Measurements from ENCODE around the gene SMARCA5.
"Not testable (repeated sequence)": the region's sequence is repeated elsewhere in the genome, so short reads cannot be mapped to it uniquely, and the experiment has no call there.

Gene SMARCA5

GRCh38 chr4:143513314-143514168 is at the start of gene SMARCA5:
TSS of gene SMARCA5 (plus strand) at chr4:143513702. CDS start at chr4:143513925, 223 bp downstream.
- peak; percentile 98 for DNase-seq

GRCh38 chr4:143473334-143474126 is 40.0 kb upstream of the SMARCA5 start:
- DNase-seq, result no peak

GRCh38 chr4:143477487-143477886 is 36.0 kb upstream of the SMARCA5 start:
- no peak for DNase-seq

- no peak for DNase-seq
Measured at GRCh38 chr4:143481361-143481760, 32.1 kb upstream of the SMARCA5 start.

GRCh38 chr4:143482840-143483239 is 30.7 kb upstream of the SMARCA5 start:
- peak in 1 of 2 donors; percentile 9 for DNase-seq

GRCh38 chr4:143486314-143486713 is 27.2 kb upstream of the SMARCA5 start:
- no peak for DNase-seq

- no peak for DNase-seq
Measured at GRCh38 chr4:143488687-143489086, 24.8 kb upstream of the SMARCA5 start.

GRCh38 chr4:143489106-143489505 is 24.4 kb upstream of the SMARCA5 start:
- DNase-seq, result no peak

- DNase-seq, result no peak
Measured at GRCh38 chr4:143498021-143498420, 15.5 kb upstream of the SMARCA5 start.

GRCh38 chr4:143502231-143502630 is 11.3 kb upstream of the SMARCA5 start:
- no peak for DNase-seq

GRCh38 chr4:143506031-143506430 is 7.5 kb upstream of the SMARCA5 start:
- DNase-seq, result no peak

- DNase-seq, result no peak
Measured at GRCh38 chr4:143511906-143512305, 1.6 kb upstream of the SMARCA5 start.

GRCh38 chr4:143512978-143513313 is 556 bp upstream of the SMARCA5 start:
- no peak for DNase-seq

- DNase-seq, result peak in 1 of 2 donors; percentile 10
Measured at GRCh38 chr4:143514169-143514495, 630 bp downstream of the SMARCA5 start.

- DNase-seq, result peak; percentile 5 to 35
Measured at GRCh38 chr4:143514497-143514896, 995 bp downstream of the SMARCA5 start.

GRCh38 chr4:143514901-143515300 is 1.4 kb downstream of the SMARCA5 start:
- no peak for DNase-seq

- no peak for DNase-seq
Measured at GRCh38 chr4:143515905-143516304, 2.4 kb downstream of the SMARCA5 start.

GRCh38 chr4:143517764-143518163 is 4.3 kb downstream of the SMARCA5 start:
- no peak for DNase-seq

- no peak for DNase-seq
Measured at GRCh38 chr4:143524211-143524610, 10.7 kb downstream of the SMARCA5 start.

- DNase-seq, result not testable (repeated sequence)
Measured at GRCh38 chr4:143528046-143528445, 14.5 kb downstream of the SMARCA5 start.

- DNase-seq, result no peak
Measured at GRCh38 chr4:143531380-143531779, 17.9 kb downstream of the SMARCA5 start.

GRCh38 chr4:143531788-143532491 is 18.4 kb downstream of the SMARCA5 start:
- no peak for DNase-seq

GRCh38 chr4:143538979-143539669 is 25.6 kb downstream of the SMARCA5 start:
- peak in 1 of 2 donors; percentile 18 for DNase-seq
